Endothelial cell of umbilical vein (primary cell): ENCODE data around the gene KLHL34. TPM values are rescaled to one million over a fixed set of nuclear protein-coding genes. Genes with fewer than 3 reads are reported as not detected.

Source experiments
- BruUV-seq: library from RNA; stranded (reverse); fragments of 400-500 nt; replicated peaks from 2 replicates; lab custom pipeline; 2021; lab: Mats Ljungman, UMichigan
- CTCF ChIA-PET: fragments of 300-600, 350-600 bp; sonication (Branson Sonifier 250); formaldehyde crosslinking; loops from one replicate; lab custom pipeline; 2021; ENCODE audit warnings: antibody characterized with exemption, inconsistent platforms; lab: Charles Lee
- POLR2A ChIA-PET: fragments of 300-600, 350-600 bp; sonication (Branson Sonifier 250); formaldehyde crosslinking; loops from one replicate; lab custom pipeline; 2021; ENCODE audit warnings: antibody characterized with exemption, inconsistent platforms; lab: Charles Lee
- DNase-seq: peaks from one replicate; pipeline ENCODE4 v3.0.0-alpha.2; 2011; ENCODE audit warnings: low read depth, low spot score
- FAIRE-seq: peaks from 2 replicates; lab custom pipeline; 2011; peaks lifted over from hg19 to GRCh38; lab: Jason Lieb, UNC
- H2AFZ ChIP-seq: 2 replicates; pipeline ENCODE4 v1.6.0; 2012; ENCODE audit warnings: low read depth, low read length, control low read depth, inconsistent platforms
- H3K27ac ChIP-seq: 2 replicates; pipeline ENCODE4 v1.5.1; 2011; ENCODE audit warnings: low read depth, mild to moderate bottlenecking, control low read depth, low read length, moderate library complexity; ENCODE audit not compliant: insufficient read depth
- H3K27me3 ChIP-seq, 2 experiments: 2 replicates each; pipeline versions ENCODE4 v1.6.0 to v1.6.1; 2011; ENCODE audit warnings: low read length in 2 of 2, mixed read lengths in 1 of 2; ENCODE audit not compliant: control insufficient read depth in 2 of 2, insufficient read depth in 2 of 2
- H3K36me3 ChIP-seq, 2 experiments: 2 replicates in 1 of 2; 3 replicates in 1 of 2; pipeline ENCODE4 v1.5.1; 2011; ENCODE audit warnings: low read length in 2 of 2, mild to moderate bottlenecking in 1 of 2, moderate library complexity in 1 of 2; ENCODE audit not compliant: control insufficient read depth in 2 of 2, insufficient read depth in 2 of 2; ENCODE audit errors: extremely low read depth in 1 of 2
- H3K4me1 ChIP-seq: 3 replicates; pipeline ENCODE4 v1.5.1; 2011; ENCODE audit warnings: mild to moderate bottlenecking, low read length; ENCODE audit not compliant: control insufficient read depth, insufficient read depth; ENCODE audit errors: extremely low read depth
- H3K4me2 ChIP-seq: 2 replicates; pipeline ENCODE4 v1.6.1; 2011; ENCODE audit warnings: low read length, control low read depth, mixed read lengths; ENCODE audit not compliant: insufficient read depth
- H3K4me3 ChIP-seq, 3 experiments: fragments of 200-600 bp in 1 of 3; sonication (generic), shearing (Covaris generic) in 1 of 3; replicated peaks in 1 of 3; 2 replicates each; pipeline ENCODE4 v1.5.1; 2011 to 2016; ENCODE audit warnings: control low read depth in 3 of 3, low read length in 3 of 3, mild to moderate bottlenecking in 2 of 3, inconsistent platforms in 1 of 3, low read depth in 1 of 3, moderate library complexity in 1 of 3; ENCODE audit not compliant: insufficient read depth in 1 of 3
- H3K79me2 ChIP-seq: 2 replicates; pipeline ENCODE4 v1.6.0; 2012; ENCODE audit warnings: low read length, inconsistent platforms; ENCODE audit not compliant: control insufficient read depth, insufficient read depth
- H3K9ac ChIP-seq: replicated peaks from 2 replicates; pipeline ENCODE3; 2011; ENCODE audit warnings: low read length, control low read depth; ENCODE audit not compliant: insufficient read depth; ENCODE audit errors: extremely low read depth
- H3K9me1 ChIP-seq: replicated peaks from 3 replicates; pipeline ENCODE4 v1.6.0; 2011; ENCODE audit warnings: mild to moderate bottlenecking, low read length; ENCODE audit not compliant: control insufficient read depth, insufficient read depth; ENCODE audit errors: extremely low read depth
- H3K9me3 ChIP-seq: replicated peaks from 2 replicates; pipeline ENCODE4 v1.5.1; 2012; ENCODE audit warnings: low read length, inconsistent platforms; ENCODE audit not compliant: control insufficient read depth, insufficient read depth
- H4K20me1 ChIP-seq: replicated peaks from 2 replicates; pipeline ENCODE3; 2011; ENCODE audit warnings: mild to moderate bottlenecking, low read length; ENCODE audit not compliant: control insufficient read depth, insufficient read depth; ENCODE audit errors: extremely low read depth
- CTCF ChIP-seq, 2 donors: IDR thresholded peaks; 1 replicate in 1 of 2; 2 replicates in 1 of 2; pipeline ENCODE4 v1.5.1; 2011; ENCODE audit warnings: low read length in 2 of 2, mild to moderate bottlenecking in 2 of 2, moderate library complexity in 2 of 2, control low read depth in 1 of 2, inconsistent platforms in 1 of 2, low read depth in 1 of 2; ENCODE audit not compliant: insufficient read depth in 1 of 2; ENCODE audit errors: extremely low read depth in 1 of 2
- GATA2 ChIP-seq: IDR thresholded peaks from 2 replicates; pipeline ENCODE4 v1.7.0; 2011; ENCODE audit warnings: low read depth, mild to moderate bottlenecking, moderate library complexity, mixed read lengths, low read length; ENCODE audit not compliant: insufficient read length, insufficient read depth
- MAX ChIP-seq: IDR thresholded peaks from 2 replicates; pipeline ENCODE4 v1.6.1; 2011; ENCODE audit not compliant: insufficient read depth, insufficient read length
- MYC ChIP-seq: IDR thresholded peaks from one replicate; pipeline ENCODE4 v1.6.1; 2011; ENCODE audit warnings: mild to moderate bottlenecking, low read depth, low read length
- POLR2A ChIP-seq: IDR thresholded peaks from 2 replicates; pipeline ENCODE4 v1.6.1; 2012; ENCODE audit warnings: low read depth, mild to moderate bottlenecking, control low read depth, low read length
- POLR2AphosphoS5 ChIP-seq: IDR thresholded peaks from 2 replicates; pipeline ENCODE4 v1.6.1; 2012; ENCODE audit warnings: low read depth, mild to moderate bottlenecking, control low read depth, low read length, moderate library complexity; ENCODE audit not compliant: insufficient read depth
- dilution Hi-C: fragments of 300-500 bp; cut with MboI; formaldehyde crosslinking; loops from one replicate; pipeline ENCODE4 v1.15.0; 2019; ENCODE audit warnings: low sequenced_read_pairs; ENCODE audit not compliant: extremely low pct_ligation_motif_present
- intact Hi-C: fragments of 100-400 bp; cut with micrococcal nuclease; formaldehyde crosslinking; loops from one replicate; pipeline ENCODE4 v1.10.0; 2022
- polyA plus RNA-seq, 4 experiments: library from polyadenylated mRNA; depleted of rRNA in 3 of 4; stranded (reverse) in 3 of 4; unstranded in 1 of 4; fragments of >200 nt; gene quantifications; 2 replicates each; pipeline versions ENCODE4 v1.2.1 to v1.2.3, GENCODE V29; 2011 to 2012; ENCODE audit warnings: missing spikeins in 1 of 4
- total RNA-seq: library from RNA; stranded (reverse); gene quantifications from 2 replicates; pipeline ENCODE4 v1.2.3, GENCODE V29; 2021

The KLHL34 gene
- total and polyA plus RNA-seq, 2 donors (not counting 3 experiments of a cell fraction or from before 2014, with no cell fraction given): 0.09 TPM; not detected in 1

- dilution Hi-C loops: no loop called here
- Histone ChIP-seq H3K79me2 (no peaks in the 10 kb centered on the region), H3K27me3 (no peaks in the 10 kb centered on the region), H3K9me1 (no peaks in the 10 kb centered on the region), H3K4me3 (no peak overlapping the region), H3K27ac (no peak overlapping the region), H3K4me2 (no peak overlapping the region), H3K36me3 (no peaks in the 10 kb centered on the region), H3K9ac (no peak overlapping the region), H2AFZ (no peak overlapping the region), H4K20me1 (no peaks in the 10 kb centered on the region), H3K9me3 (no peaks in the 10 kb centered on the region), H3K4me1 (no peaks in the 10 kb centered on the region)
- CTCF ChIA-PET: no interaction called here
- POLR2A ChIA-PET: no interaction called here
- DNase-seq (no peak), FAIRE-seq (no peak)
- TF ChIP-seq POLR2A: no peak
- BruUV-seq: no TSS peak
- intact Hi-C loops: no loop called here
Measured at GRCh38 chrX:21691512-21692018, 33.4 kb upstream of the KLHL34 start.

- H3K36me3 ChIP-seq: no peaks in the 10 kb centered on the region
- ChIA-PET CTCF (no interaction called here), POLR2A (no interaction called here)
- H3K27me3 ChIP-seq: no peaks in the 10 kb centered on the region
- intact Hi-C loops (no loop called here), dilution Hi-C loops (no loop called here)
- H3K27ac ChIP-seq: no peak overlapping the region
- no peak for DNase-seq
- FAIRE-seq: no peak
- no TSS peak for BruUV-seq
- no peaks in the 10 kb centered on the region for H4K20me1 ChIP-seq
- H3K9me3 ChIP-seq: no peaks in the 10 kb centered on the region
- H3K4me2 ChIP-seq: no peak overlapping the region
- H3K79me2 ChIP-seq: no peaks in the 10 kb centered on the region
- H3K4me3 ChIP-seq: no peak overlapping the region
- no peaks in the 10 kb centered on the region for H3K4me1 ChIP-seq
- H3K9me1 ChIP-seq: no peaks in the 10 kb centered on the region
- no peak overlapping the region for H2AFZ ChIP-seq
- no peak overlapping the region for H3K9ac ChIP-seq
- TF ChIP-seq CTCF (IDR thresholded peaks at IDR 0.05; ENCODE audit: extremely low read depth in 1 of 2, insufficient read depth in 1 of 2, low read depth in 1 of 2, low read length in 2 of 2) (no peak), MAX (no peak), GATA2 (no peak), MYC (no peak), POLR2AphosphoS5 (no peak)
Measured at GRCh38 chrX:21683941-21684340, 25.8 kb upstream of the KLHL34 start.
